Gastrocnemius medialis (tissue), 4 donors: ENCODE data around the gene COL4A1.

ENCODE experiments used
- CTCF ChIP-seq, 5 experiments: fragments of 450-650 bp in 3 of 5; fragments of 200-600 bp in 2 of 5; sonication (generic) in 2 of 5; IDR thresholded peaks in 4 of 5; conservative IDR thresholded peaks in 1 of 5; 1 replicate in 4 of 5; 2 replicates in 1 of 5; pipeline ENCODE4 v1.5.1; 2016 to 2019; ENCODE audit warnings: antibody characterized with exemption in 5 of 5, mild to moderate bottlenecking in 3 of 5, moderate library complexity in 3 of 5
- POLR2A ChIP-seq, 2 donors: fragments of 450-650 bp; IDR thresholded peaks; one replicate each; pipeline ENCODE4 v1.6.1; 2017; ENCODE audit warnings: antibody characterized with exemption in 2 of 2, mild to moderate bottlenecking in 2 of 2, moderate library complexity in 2 of 2

- no peak for TF ChIP-seq CTCF (IDR thresholded peaks at IDR 0.05 in 4 of 5, conservative IDR thresholded peaks at IDR 0.05 in 1 of 5)
- TF ChIP-seq POLR2A (IDR thresholded peaks at IDR 0.05), result no peak
Measured at GRCh38 chr13:110285991-110286832, 20.7 kb downstream of the COL4A1 start.
